ENCODE results near the gene CNGA3. TPM values are rescaled to one million over a fixed set of nuclear protein-coding genes. Genes with fewer than 3 reads are reported as not detected.

Gene CNGA3
- total RNA-seq: not detected in 2 replicates

DNA sequence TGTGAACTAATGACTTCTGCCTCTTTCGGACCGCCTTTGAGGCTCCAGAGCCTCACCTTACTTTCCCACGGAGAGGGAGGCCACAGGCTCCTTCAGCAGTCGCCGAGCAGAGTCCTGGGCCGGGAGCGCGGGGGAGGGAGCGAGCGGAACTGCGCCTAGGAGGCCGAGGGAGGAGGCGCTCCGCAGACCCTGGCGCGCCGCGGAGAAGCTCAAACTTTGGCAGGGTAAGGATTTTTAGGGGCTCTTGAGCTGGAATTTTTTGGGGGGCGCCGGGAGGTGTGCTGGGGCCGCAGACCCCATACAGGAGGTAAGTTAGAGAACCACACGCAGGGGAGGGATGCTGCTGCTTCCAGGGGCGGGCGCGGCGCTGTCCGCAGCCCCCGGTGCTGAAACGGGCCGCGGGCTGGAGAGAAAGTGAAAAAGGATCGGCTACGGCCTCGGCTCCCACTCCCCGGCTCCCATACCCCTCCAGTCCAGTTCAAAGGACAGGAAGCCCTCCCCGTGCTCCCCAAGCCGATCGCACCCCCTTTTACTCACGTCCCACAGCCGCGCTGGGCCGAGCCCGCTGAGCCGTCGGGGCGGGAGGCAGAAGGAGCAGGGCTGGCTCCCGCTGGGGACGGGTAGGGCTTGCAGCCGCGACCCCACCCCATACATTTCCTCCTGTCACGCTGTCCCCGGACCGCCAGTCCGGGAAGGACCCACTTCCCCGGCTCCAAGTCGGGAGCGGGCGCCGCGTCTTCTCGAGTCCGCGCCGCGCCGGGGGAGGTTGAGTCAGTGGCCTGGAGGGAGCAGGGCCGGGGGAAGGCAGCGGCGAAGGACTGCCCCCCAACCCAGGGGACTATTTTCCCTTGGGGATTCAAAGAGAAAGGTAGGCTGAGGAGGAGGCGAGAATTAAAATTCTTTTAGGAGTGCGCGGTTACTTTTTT lies at the start of gene CNGA3:
Gene CNGA3 (plus strand): TSS at position 146 of the 926 bp plus-strand sequence. CDS start 23,520 bp downstream, outside the sequence.
- Mint-ChIP-seq H3K9me3 (peaks cover 2% of the 10 kb centered on the region), H3K27ac (peak within 1 kb of the TSS; percentile 2), H3K36me3 (ENCODE audit: low read depth) (no peaks in the 10 kb centered on the region), H3K4me1 (peaks cover 18% of the 10 kb centered on the region), H3K4me3 (no peak within 1 kb of the TSS), H3K27me3 (peaks cover 56% of the 10 kb centered on the region)
- intact Hi-C loops (cut with micrococcal nuclease): no loop called here
- TF ChIP-seq, protein P1, sequence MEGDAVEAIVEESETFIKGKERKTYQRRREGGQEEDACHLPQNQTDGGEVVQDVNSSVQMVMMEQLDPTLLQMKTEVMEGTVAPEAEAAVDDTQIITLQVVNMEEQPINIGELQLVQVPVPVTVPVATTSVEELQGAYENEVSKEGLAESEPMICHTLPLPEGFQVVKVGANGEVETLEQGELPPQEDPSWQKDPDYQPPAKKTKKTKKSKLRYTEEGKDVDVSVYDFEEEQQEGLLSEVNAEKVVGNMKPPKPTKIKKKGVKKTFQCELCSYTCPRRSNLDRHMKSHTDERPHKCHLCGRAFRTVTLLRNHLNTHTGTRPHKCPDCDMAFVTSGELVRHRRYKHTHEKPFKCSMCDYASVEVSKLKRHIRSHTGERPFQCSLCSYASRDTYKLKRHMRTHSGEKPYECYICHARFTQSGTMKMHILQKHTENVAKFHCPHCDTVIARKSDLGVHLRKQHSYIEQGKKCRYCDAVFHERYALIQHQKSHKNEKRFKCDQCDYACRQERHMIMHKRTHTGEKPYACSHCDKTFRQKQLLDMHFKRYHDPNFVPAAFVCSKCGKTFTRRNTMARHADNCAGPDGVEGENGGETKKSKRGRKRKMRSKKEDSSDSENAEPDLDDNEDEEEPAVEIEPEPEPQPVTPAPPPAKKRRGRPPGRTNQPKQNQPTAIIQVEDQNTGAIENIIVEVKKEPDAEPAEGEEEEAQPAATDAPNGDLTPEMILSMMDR (IDR thresholded peaks at IDR 0.05): no peak
- no peak for ATAC-seq (ENCODE audit: low read depth)
- peak; percentile 30 for DNase-seq
- POLR2A ChIA-PET: no interaction called here
- CTCF ChIA-PET: no interaction called here

- Mint-ChIP-seq H3K4me3 (no peak overlapping the region), H3K4me1 (no peaks in the 10 kb centered on the region), H3K9me3 (no peaks in the 10 kb centered on the region), H3K36me3 (ENCODE audit: low read depth) (no peaks in the 10 kb centered on the region), H3K27ac (no peak overlapping the region), H3K27me3 (peaks cover 22% of the 10 kb centered on the region)
- DNase-seq (no peak), ATAC-seq (ENCODE audit: low read depth) (no peak)
- intact Hi-C loops (cut with micrococcal nuclease): no loop called here
- ChIA-PET POLR2A (no interaction called here), CTCF (no interaction called here)
- TF ChIP-seq, protein P1 (IDR thresholded peaks at IDR 0.05): no peak
Observed at GRCh38 chr2:98297817-98298682, 48.2 kb upstream of the CNGA3 start.

DNA sequence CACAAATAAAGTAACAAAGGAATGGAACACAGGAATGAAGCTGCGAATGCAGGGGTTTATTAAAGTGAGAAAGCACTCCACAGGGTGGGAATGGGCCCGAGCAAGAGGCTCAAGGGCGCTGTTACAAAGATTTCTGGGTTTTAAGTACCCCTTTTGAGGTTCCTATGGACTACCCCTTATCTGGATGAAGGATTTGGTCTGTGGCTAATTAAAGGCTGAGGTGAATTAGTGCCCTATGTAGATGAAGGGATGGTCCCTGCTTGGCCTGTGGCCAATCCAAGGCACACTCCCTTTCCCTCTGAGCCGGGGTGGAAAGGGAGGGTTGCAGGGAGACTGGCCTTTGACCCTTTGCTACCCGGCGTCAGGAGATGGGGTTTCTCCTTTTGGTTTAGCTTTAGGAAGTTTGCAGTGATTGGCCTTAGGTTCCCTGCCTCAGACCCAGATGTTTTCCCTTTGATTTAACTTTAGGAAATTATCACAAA lies 47.5 kb upstream of the CNGA3 start:
- Mint-ChIP-seq H3K9me3 (no peaks in the 10 kb centered on the region), H3K36me3 (ENCODE audit: low read depth) (no peaks in the 10 kb centered on the region), H3K4me1 (no peaks in the 10 kb centered on the region), H3K4me3 (no peak overlapping the region), H3K27me3 (peaks cover 21% of the 10 kb centered on the region), H3K27ac (no peak overlapping the region)
- TF ChIP-seq, protein P1 (IDR thresholded peaks at IDR 0.05): no peak
- POLR2A ChIA-PET: no interaction called here
- DNase-seq (no peak), ATAC-seq (ENCODE audit: low read depth) (no peak)
- CTCF ChIA-PET: no interaction called here
- intact Hi-C loops (cut with micrococcal nuclease): no loop called here

DNA sequence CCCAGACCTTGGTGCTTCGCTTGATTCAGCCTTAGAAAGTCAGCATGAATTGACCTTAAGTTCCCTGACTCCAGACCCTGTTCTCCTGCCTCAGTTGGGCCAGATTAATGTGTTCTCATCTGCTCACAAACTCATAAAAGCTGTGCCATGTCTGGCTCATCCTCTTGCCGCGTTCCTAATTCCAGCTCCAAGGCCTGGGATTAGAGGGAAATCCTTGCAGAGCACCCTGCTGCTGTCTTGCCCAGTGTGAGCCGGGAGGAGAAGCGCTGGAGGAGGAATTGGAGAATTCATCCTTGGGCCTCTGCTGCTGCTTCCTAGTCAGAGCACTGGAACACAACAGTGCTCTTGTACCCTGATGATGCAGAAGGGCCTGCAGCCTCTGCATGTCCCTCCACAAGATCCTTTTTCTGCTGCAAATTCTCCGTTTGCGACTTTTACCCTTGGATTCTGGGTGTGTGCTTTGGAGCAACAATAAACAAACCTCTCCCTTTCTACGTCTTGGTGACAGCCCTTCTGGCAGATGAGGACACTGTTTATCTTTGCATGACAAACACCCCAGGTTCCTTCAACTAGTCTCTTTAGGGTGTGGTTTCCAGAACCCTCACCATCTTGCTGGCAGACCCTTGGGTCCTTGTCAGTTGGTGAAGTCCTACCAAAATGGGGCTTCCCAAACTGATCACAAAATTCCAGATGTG lies 46.9 kb upstream of the CNGA3 start:
- no peak overlapping the region for H3K27ac Mint-ChIP-seq
- no peaks in the 10 kb centered on the region for H3K4me1 Mint-ChIP-seq

More for the DNA sequence above, 46.9 kb upstream of the CNGA3 start:
- Mint-ChIP-seq H3K27me3 (peaks cover 21% of the 10 kb centered on the region), H3K9me3 (no peaks in the 10 kb centered on the region), H3K4me3 (no peak overlapping the region), H3K36me3 (ENCODE audit: low read depth) (no peaks in the 10 kb centered on the region)
- CTCF ChIA-PET: no interaction called here
- TF ChIP-seq, protein P1 (IDR thresholded peaks at IDR 0.05): no peak
- no peak for DNase-seq
- intact Hi-C loops (cut with micrococcal nuclease): no loop called here
- POLR2A ChIA-PET: no interaction called here
- no peak for ATAC-seq (ENCODE audit: low read depth)

Data from activated B cell treated with CpG ODN at 0.5 μM for 24 hours (primary cell).